Mammary epithelial cell (primary cell): ENCODE measurements around the gene ZFYVE16.

Experiments
- CTCF ChIP-seq, 2 donors: IDR thresholded peaks in 1 of 2; conservative IDR thresholded peaks in 1 of 2; 2 replicates each; pipeline ENCODE4 v1.5.1; 2011 to 2012; ENCODE audit warnings: inconsistent platforms in 2 of 2, low read length in 2 of 2, mild to moderate bottlenecking in 2 of 2, control low read depth in 1 of 2, low read depth in 1 of 2; ENCODE audit not compliant: insufficient read depth in 1 of 2; ENCODE audit errors: extremely low read depth in 1 of 2
- EZH2 ChIP-seq: IDR thresholded peaks from 2 replicates; pipeline ENCODE4 v1.6.1; 2012; ENCODE audit warnings: low read length, inconsistent platforms, borderline replicate concordance

- TF ChIP-seq CTCF (conservative IDR thresholded peaks at IDR 0.05 in 1 of 2, IDR thresholded peaks at IDR 0.05 in 1 of 2; ENCODE audit: extremely low read depth in 1 of 2, insufficient read depth in 1 of 2, low read depth in 1 of 2, low read length in 2 of 2) = no peak
- TF ChIP-seq EZH2 = no peak
These were observed 55.4 kb downstream of the ZFYVE16 start for GRCh38 chr5:80463269-80463668.
